HepG2 (cell line): Measurements from ENCODE around the gene SEC16A. TPM values are rescaled to one million over a fixed set of nuclear protein-coding genes. Genes with fewer than 3 reads are reported as not detected.

Experiments used
- ATAC-seq: fragments of 200-7000 bp; cut with Tn5 transposase; 3 replicates; pipeline ENCODE4 v1.9.1; 2020; ENCODE audit warnings: mild to moderate bottlenecking, moderate library complexity
- BruUV-seq: library from RNA; stranded (reverse); fragments of 400-500 nt; replicated peaks from 2 replicates; lab custom pipeline; 2021; lab: Mats Ljungman, UMichigan
- CTCF ChIA-PET: fragments of 300-600 bp; formaldehyde crosslinking; extraction: SDS; loops from one replicate; lab custom pipeline; 2021; ENCODE audit warnings: low total read pairs, inconsistent platforms, low intra/inter-chr PET ratio; lab: Yijun Ruan, JAX
- POLR2A ChIA-PET: fragments of 350-600 bp; sonication (Branson Sonifier 250); formaldehyde crosslinking; loops from one replicate; lab custom pipeline; 2020; ENCODE audit warnings: antibody characterized with exemption, inconsistent platforms; lab: Yijun Ruan, JAX
- DNase-seq: peaks from one replicate; pipeline ENCODE4 v3.0.0-alpha.2; 2015; ENCODE audit warnings: low spot score
- FAIRE-seq: peaks from 3 replicates; lab custom pipeline; 2011; peaks lifted over from hg19 to GRCh38; lab: Jason Lieb, UNC
- H2AFZ ChIP-seq: one replicate; pipeline ENCODE4 v1.6.1; 2011; ENCODE audit warnings: low read length, inconsistent platforms
- H3K27ac ChIP-seq: fragments of 300-600 bp; 3 replicates; pipeline ENCODE4 v1.8.0; 2011; ENCODE audit warnings: mixed run types, mild to moderate bottlenecking, mixed read lengths, low read length, inconsistent platforms; ENCODE audit not compliant: insufficient read depth; ENCODE audit errors: extremely low read length
- H3K27me3 ChIP-seq, 2 experiments: fragments of 200-600 bp in 1 of 2; 2 replicates in 1 of 2; 3 replicates in 1 of 2; pipeline versions ENCODE4 v1.6.0 to v1.8.0; 2011; ENCODE audit warnings: low read length in 2 of 2, mild to moderate bottlenecking in 2 of 2, moderate library complexity in 2 of 2, inconsistent platforms in 1 of 2; ENCODE audit not compliant: insufficient read depth in 2 of 2, control insufficient read depth in 1 of 2
- H3K36me3 ChIP-seq, 2 experiments: fragments of 200-600 bp in 1 of 2; replicated peaks in 1 of 2; 2 replicates in 1 of 2; 3 replicates in 1 of 2; pipeline versions ENCODE4 v1.5.1 to v1.8.0; 2011; ENCODE audit warnings: low read length in 2 of 2, inconsistent platforms in 1 of 2; ENCODE audit not compliant: insufficient read depth in 2 of 2, control insufficient read depth in 1 of 2
- H3K4me1 ChIP-seq: 2 replicates; pipeline ENCODE4 v1.5.1; 2012; ENCODE audit warnings: low read length, inconsistent platforms; ENCODE audit not compliant: insufficient read depth
- H3K4me2 ChIP-seq: 2 replicates; pipeline ENCODE4 v1.6.0; 2011; ENCODE audit warnings: low read depth, low read length, inconsistent platforms
- H3K4me3 ChIP-seq, 3 experiments: fragments of 200-600 bp in 1 of 3; sonication (generic), shearing (Covaris generic) in 1 of 3; replicated peaks in 1 of 3; 2 replicates each; pipeline ENCODE4 v1.5.1; 2011 to 2016; ENCODE audit warnings: low read length in 3 of 3, inconsistent platforms in 2 of 3, low read depth in 2 of 3, mild to moderate bottlenecking in 2 of 3, control low read depth in 1 of 3, mixed read lengths in 1 of 3; ENCODE audit not compliant: insufficient read depth in 1 of 3
- H3K79me2 ChIP-seq: one replicate; pipeline ENCODE4 v1.6.1; 2011; ENCODE audit warnings: low read length, inconsistent platforms; ENCODE audit not compliant: insufficient read depth
- H3K9ac ChIP-seq: 2 replicates; pipeline ENCODE4 v1.6.0; 2011; ENCODE audit warnings: mild to moderate bottlenecking, low read depth, low read length, inconsistent platforms; ENCODE audit not compliant: insufficient read depth
- H3K9me3 ChIP-seq: 2 replicates; pipeline ENCODE4 v1.5.1; 2012; ENCODE audit warnings: mild to moderate bottlenecking, low read length
- H4K20me1 ChIP-seq: 2 replicates; pipeline ENCODE4 v1.6.0; 2011; ENCODE audit warnings: inconsistent platforms, mild to moderate bottlenecking, low read length, moderate library complexity; ENCODE audit not compliant: insufficient read depth
- NCOA1 ChIP-seq: sonication (generic); formaldehyde crosslinking; IDR thresholded peaks from 2 replicates; pipeline ENCODE4 v1.9.0; 2021; ENCODE audit warnings: missing genetic modification reagents
- RNF2 ChIP-seq: fragments of 450-650 bp; conservative IDR thresholded peaks from 2 replicates; pipeline ENCODE4 v1.6.1; 2016; ENCODE audit warnings: low read depth
- ZFP62 ChIP-seq: sonication (generic); formaldehyde crosslinking; IDR thresholded peaks from 2 replicates; pipeline ENCODE4 v1.4.0; 2020; ENCODE audit warnings: missing genetic modification reagents
- ZNF160 ChIP-seq: sonication (generic); formaldehyde crosslinking; IDR thresholded peaks from 2 replicates; pipeline ENCODE4 v1.8.0; 2022; ENCODE audit warnings: mild to moderate bottlenecking, inconsistent platforms, missing genetic modification reagents
- ZSCAN29 ChIP-seq: sonication (generic); formaldehyde crosslinking; conservative IDR thresholded peaks from 2 replicates; pipeline ENCODE4 v1.4.0; 2020; ENCODE audit warnings: mild to moderate bottlenecking, missing genetic modification reagents
- WGBS: methylation state at CpG from one replicate; pipeline ENCODE4 v1.1.6; 2017; ENCODE audit warnings: low lambda C conversion rate; 5-methylcytosine and 5-hydroxymethylcytosine counted together
- in situ Hi-C: cut with HindIII; loops from 2 replicates; pipeline ENCODE4 v1.10.0; 2017; ENCODE audit warnings: low pct_unique_long_range_greater_than_20kb; ENCODE audit not compliant: extremely low pct_ligation_motif_present
- intact Hi-C: fragments of 100-400 bp; cut with micrococcal nuclease; formaldehyde crosslinking; loops from one replicate; pipeline ENCODE4 v1.10.0; 2022; ENCODE audit not compliant: unreplicated experiment
- polyA plus RNA-seq, 8 experiments: library from polyadenylated mRNA; depleted of rRNA in 3 of 8; stranded (reverse) in 7 of 8; unstranded in 1 of 8; fragments of >200 nt; fragmentation: Illumina TruSeq in 4 of 8; extraction: Trizol in 4 of 8; gene quantifications; 2 replicates each; pipeline versions ENCODE4 v1.2.1 to v1.2.3, GENCODE V29; 2011 to 2016; ENCODE audit warnings: low read depth in 4 of 8, missing spikeins in 1 of 8, mixed read lengths in 1 of 8; ENCODE audit not compliant: insufficient read depth in 1 of 8
- total RNA-seq, 5 experiments: library from RNA; depleted of rRNA; stranded (reverse); fragments of >200 nt; fragmentation: Illumina TruSeq; extraction: Trizol; gene quantifications; 2 replicates each; pipeline ENCODE4 v1.2.3, GENCODE V29; 2016; ENCODE audit warnings: low read depth in 1 of 5
- TF ChIP-seq, protein P1 (sequence below): sonication (generic); formaldehyde crosslinking; IDR thresholded peaks from 2 replicates; pipeline ENCODE4 v1.8.1; 2023; ENCODE audit warnings: mild to moderate bottlenecking, missing genetic modification reagents, borderline replicate concordance
- TF ChIP-seq, protein P2 (sequence below): sonication (generic); formaldehyde crosslinking; IDR thresholded peaks from 2 replicates; pipeline ENCODE4 v1.4.0; 2020; ENCODE audit warnings: missing genetic modification reagents, borderline replicate concordance
- TF ChIP-seq, protein P3 (sequence below): sonication (generic); formaldehyde crosslinking; IDR thresholded peaks from 2 replicates; pipeline ENCODE4 v1.8.0; 2022; ENCODE audit warnings: missing genetic modification reagents, mild to moderate bottlenecking, moderate library complexity, borderline replicate concordance

Gene SEC16A
- total and polyA plus RNA-seq, 2 of the 13 experiments (the other 11 are each of a cell fraction or from before 2014, with no cell fraction given), result 15.9 to 18.9 TPM

DNA sequence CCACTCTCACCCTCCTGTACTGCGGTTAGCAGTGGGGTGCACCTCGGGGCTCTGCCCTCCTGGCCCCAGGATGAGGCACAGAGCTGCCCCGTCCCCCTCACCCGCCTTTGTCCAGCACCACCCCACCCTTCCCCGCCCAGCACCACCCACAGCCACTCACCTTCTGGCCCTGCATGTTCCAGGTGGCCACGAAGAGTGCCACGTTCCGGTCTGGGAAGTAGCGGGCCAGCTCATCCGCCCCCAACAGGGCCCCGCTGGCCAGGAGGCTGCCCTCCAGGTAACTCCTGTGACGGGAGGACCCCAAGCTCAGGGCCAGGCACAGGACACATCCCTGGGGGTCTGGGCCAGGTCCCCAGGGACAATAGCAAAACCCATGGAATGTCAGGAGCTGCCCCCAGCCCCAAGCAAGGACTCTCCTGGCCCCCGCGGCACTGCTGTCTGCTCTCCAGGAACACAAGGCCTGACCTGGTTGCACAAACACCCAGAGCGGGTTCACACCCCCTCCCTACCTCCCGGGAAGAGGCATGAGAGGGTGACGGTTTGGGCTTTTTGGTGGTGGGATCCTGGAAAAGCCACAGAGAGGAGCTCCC is 48.2 kb downstream of the SEC16A start:
- H3K79me2 ChIP-seq, result peaks cover 26% of the 10 kb centered on the region
- in situ Hi-C loops, result no loop called here
- peaks cover 7% of the 10 kb centered on the region; the same call in 1 of the 2 replicates for H4K20me1 ChIP-seq
- no peak overlapping the region for H3K9ac ChIP-seq
- no peak for ATAC-seq
- no peak overlapping the region for H3K4me3 ChIP-seq
- H2AFZ ChIP-seq, result no peak overlapping the region
- BruUV-seq, result no TSS peak
- intact Hi-C loops, result no loop called here
- peaks cover 1 to 6% of the 10 kb centered on the region in 2 experiments; a peak in 2 of 5 replicates for H3K36me3 ChIP-seq
- H3K4me1 ChIP-seq, result peaks cover 22% of the 10 kb centered on the region
- TF ChIP-seq ZNF160 (CRISPR knock-in tag), result no peak
- no peak for TF ChIP-seq NCOA1 (CRISPR knock-in tag)
- TF ChIP-seq, protein P1, sequence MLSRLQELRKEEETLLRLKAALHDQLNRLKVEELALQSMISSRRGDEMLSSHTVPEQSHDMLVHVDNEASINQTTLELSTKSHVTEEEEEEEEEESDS (CRISPR knock-in tag), result no peak
- TF ChIP-seq, protein P2, sequence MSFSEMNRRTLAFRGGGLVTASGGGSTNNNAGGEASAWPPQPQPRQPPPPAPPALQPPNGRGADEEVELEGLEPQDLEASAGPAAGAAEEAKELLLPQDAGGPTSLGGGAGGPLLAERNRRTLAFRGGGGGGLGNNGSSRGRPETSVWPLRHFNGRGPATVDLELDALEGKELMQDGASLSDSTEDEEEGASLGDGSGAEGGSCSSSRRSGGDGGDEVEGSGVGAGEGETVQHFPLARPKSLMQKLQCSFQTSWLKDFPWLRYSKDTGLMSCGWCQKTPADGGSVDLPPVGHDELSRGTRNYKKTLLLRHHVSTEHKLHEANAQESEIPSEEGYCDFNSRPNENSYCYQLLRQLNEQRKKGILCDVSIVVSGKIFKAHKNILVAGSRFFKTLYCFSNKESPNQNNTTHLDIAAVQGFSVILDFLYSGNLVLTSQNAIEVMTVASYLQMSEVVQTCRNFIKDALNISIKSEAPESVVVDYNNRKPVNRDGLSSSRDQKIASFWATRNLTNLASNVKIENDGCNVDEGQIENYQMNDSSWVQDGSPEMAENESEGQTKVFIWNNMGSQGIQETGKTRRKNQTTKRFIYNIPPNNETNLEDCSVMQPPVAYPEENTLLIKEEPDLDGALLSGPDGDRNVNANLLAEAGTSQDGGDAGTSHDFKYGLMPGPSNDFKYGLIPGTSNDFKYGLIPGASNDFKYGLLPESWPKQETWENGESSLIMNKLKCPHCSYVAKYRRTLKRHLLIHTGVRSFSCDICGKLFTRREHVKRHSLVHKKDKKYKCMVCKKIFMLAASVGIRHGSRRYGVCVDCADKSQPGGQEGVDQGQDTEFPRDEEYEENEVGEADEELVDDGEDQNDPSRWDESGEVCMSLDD (CRISPR knock-in tag), result no peak
- TF ChIP-seq RNF2, result no peak
- no peak for TF ChIP-seq ZFP62 (CRISPR knock-in tag)
- no peak for TF ChIP-seq ZSCAN29 (CRISPR knock-in tag)
- TF ChIP-seq, protein P3, sequence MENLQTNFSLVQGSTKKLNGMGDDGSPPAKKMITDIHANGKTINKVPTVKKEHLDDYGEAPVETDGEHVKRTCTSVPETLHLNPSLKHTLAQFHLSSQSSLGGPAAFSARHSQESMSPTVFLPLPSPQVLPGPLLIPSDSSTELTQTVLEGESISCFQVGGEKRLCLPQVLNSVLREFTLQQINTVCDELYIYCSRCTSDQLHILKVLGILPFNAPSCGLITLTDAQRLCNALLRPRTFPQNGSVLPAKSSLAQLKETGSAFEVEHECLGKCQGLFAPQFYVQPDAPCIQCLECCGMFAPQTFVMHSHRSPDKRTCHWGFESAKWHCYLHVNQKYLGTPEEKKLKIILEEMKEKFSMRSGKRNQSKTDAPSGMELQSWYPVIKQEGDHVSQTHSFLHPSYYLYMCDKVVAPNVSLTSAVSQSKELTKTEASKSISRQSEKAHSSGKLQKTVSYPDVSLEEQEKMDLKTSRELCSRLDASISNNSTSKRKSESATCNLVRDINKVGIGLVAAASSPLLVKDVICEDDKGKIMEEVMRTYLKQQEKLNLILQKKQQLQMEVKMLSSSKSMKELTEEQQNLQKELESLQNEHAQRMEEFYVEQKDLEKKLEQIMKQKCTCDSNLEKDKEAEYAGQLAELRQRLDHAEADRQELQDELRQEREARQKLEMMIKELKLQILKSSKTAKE (CRISPR knock-in tag), result no peak
- DNase-seq, result no peak
- H3K9me3 ChIP-seq, result no peaks in the 10 kb centered on the region
- no peaks in the 10 kb centered on the region; a peak in 1 of 5 replicates for H3K27me3 ChIP-seq
- POLR2A ChIA-PET, result interaction anchor here (0.6 kb wide), 1 partner anchor 12 kb away, joined by 3 read pairs; no protein-coding TSS in a partner anchor
- CTCF ChIA-PET, result no interaction called here
- WGBS, result 94% methylated on average over 17 of the region's 17 CpGs
- no peak for FAIRE-seq
- H3K4me2 ChIP-seq, result no peak overlapping the region
- H3K27ac ChIP-seq, result no peak overlapping the region
